HG02610 (cell line): ENCODE measurements around the gene EVI5.
"Not testable (repeated sequence)": the region's sequence is repeated elsewhere in the genome, so short reads cannot be mapped to it uniquely, and the experiment has no call there.

Experiments
- ATAC-seq: cut with Tn5 transposase; IDR thresholded peaks from one replicate; pipeline ENCODE4 v1.9.1; 2021; ENCODE audit warnings: mild to moderate bottlenecking, moderate library complexity; ENCODE audit not compliant: unreplicated experiment

The EVI5 gene

GRCh38 chr1:92583821-92584760 is 200.8 kb downstream of the EVI5 start:
- peak; percentile 89 for ATAC-seq

- no peak for ATAC-seq
Measured at GRCh38 chr1:92577261-92577895, 207.5 kb downstream of the EVI5 start.

- ATAC-seq, result no peak
Measured at GRCh38 chr1:92575123-92575522, 209.8 kb downstream of the EVI5 start.

- no peak for ATAC-seq
Measured at GRCh38 chr1:92572520-92572919, 212.4 kb downstream of the EVI5 start.

GRCh38 chr1:92571578-92571977 is 213.3 kb downstream of the EVI5 start:
- no peak for ATAC-seq

- no peak for ATAC-seq
Measured at GRCh38 chr1:92567211-92567868, 217.6 kb downstream of the EVI5 start.

- peak; percentile 97 for ATAC-seq
Measured at GRCh38 chr1:92563457-92564216, 221.3 kb downstream of the EVI5 start.

GRCh38 chr1:92556350-92556749 is 228.6 kb downstream of the EVI5 start:
- no peak for ATAC-seq

GRCh38 chr1:92554216-92554615 is 230.7 kb downstream of the EVI5 start:
- no peak for ATAC-seq

- no peak for ATAC-seq
Measured at GRCh38 chr1:92551916-92552315, 233.0 kb downstream of the EVI5 start.

GRCh38 chr1:92544756-92545165 is 240.1 kb downstream of the EVI5 start:
- ATAC-seq, result no peak

- no peak for ATAC-seq
Measured at GRCh38 chr1:92543131-92544055, 241.5 kb downstream of the EVI5 start.

- ATAC-seq, result peak; percentile 61
Measured at GRCh38 chr1:92538413-92539061, 246.4 kb downstream of the EVI5 start.

- peak; percentile 71 for ATAC-seq
Measured at GRCh38 chr1:92538048-92538412, 246.9 kb downstream of the EVI5 start.

- peak; percentile 63 for ATAC-seq
Measured at GRCh38 chr1:92536980-92537884, 247.7 kb downstream of the EVI5 start.

GRCh38 chr1:92536211-92536979 is 248.5 kb downstream of the EVI5 start:
- ATAC-seq, result peak; percentile 18

GRCh38 chr1:92532371-92532770 is 252.5 kb downstream of the EVI5 start:
- ATAC-seq, result not testable (repeated sequence)

GRCh38 chr1:92531939-92532338 is 253.0 kb downstream of the EVI5 start:
- not testable (repeated sequence) for ATAC-seq
